Stimulated activated CD8-positive, alpha-beta memory T cell treated with anti-CD3 and anti-CD28 coated beads, Interleukin-7, amount 100 ng/mL, for 1 hour (primary cell): ENCODE data around the gene SART3.
A peak's percentile ranks its signal among the peaks of the same experiment; 100 is the strongest.
"Not testable (repeated sequence)": the region's sequence is repeated elsewhere in the genome, so short reads cannot be mapped to it uniquely, and the experiment has no call there.

ENCODE experiments used
- DNase-seq, 2 donors: peaks; one replicate each; pipeline ENCODE4 v3.0.0-alpha.2; 2020; ENCODE audit warnings: low read depth in 2 of 2

SART3 gene

DNA sequence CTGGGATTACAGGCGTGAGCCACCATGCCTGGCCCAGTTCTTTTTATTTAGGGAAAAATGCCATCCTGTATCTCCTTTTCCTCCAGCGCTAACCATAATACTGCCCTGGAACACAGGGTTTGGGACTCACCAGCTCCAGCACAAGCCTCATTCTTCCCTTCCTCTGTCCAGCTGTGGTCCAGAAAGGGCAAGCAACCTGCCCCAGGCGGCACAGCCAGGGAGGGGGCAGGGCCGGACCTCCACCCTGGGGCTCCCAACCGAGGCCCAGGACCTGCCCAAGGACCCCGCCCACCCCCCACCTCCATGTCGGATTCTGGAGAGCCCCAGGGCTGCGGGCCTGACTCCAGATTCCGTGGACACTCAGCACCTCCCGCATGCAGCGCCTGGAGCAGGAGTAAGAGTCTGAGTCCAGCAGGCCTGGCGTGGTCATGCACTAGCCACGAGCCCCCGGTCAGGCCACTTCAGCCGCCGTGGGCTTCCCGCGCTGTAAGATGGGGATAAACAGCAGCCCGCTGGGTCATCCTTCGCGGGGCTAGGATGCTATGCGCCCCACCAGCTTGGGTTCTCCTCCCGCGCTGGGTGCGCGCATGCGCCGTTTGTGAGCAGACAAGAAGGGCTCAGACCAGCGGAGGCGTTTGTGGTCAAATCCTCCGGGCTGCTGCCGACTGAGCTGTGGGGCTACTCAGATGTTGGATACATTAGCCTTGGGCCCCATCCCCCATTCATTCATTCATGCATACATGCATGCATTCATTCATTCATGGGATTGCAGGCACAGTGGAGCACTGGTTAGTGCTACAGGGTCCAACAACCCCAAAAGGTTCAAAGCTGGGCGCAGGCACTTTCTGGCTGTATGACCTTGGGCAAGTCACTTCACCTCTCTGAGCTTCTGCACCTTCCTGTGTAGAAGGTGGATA is 20.6 kb upstream of the SART3 start:
- DNase-seq, result no peak

DNA sequence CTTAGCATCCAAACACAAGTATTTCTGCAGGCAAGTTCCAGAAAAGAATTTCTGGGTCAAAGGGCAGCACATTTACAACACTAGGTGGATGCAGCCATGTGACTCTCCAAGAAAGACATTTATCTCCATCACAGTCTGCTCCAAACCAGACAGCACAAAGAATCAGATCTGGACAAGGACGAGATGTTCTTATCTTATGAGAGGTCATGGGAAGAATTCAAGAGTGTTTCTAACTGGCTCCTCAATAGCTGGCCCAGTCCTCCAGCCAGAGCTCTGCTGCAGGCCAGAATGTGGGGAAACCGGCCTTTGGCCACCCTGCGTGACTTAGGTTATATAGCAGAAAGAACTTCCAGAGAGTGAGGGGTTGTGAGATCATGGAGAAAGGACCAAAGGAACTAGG is 19.6 kb upstream of the SART3 start:
- DNase-seq, result no peak

DNA sequence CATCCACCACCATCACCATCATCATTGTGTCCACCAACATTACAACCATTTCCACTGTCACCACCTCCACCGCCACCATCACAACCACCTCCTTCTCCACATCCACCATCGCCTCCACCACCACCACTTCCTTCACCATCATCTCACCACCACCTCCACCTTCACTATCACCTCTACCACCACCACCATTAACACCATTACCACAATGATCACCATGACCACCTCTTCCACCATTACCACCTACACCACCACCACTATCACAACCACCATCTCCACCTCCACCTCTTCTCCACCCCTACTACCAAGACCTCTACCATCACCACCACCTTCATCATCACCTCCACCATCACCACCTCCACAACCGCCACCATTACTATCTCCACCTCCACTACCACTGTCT is 17.8 kb upstream of the SART3 start:
- no peak for DNase-seq

DNA sequence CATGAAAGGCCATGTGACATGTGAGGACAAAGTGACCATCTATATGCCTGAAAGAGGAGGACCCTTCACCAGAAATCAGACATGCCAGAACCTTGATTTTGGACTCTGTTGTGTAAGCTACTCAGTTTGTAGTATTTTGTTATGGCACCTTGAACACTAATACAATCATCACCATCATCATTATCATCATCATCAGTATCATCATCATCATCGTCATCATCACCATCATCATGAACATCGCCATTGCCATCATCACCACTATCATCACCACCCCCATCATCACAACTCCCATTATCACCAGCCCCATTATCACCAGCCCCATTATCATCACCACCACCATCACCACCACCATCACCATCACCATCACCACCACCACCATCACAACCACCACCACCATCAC is 17.3 kb upstream of the SART3 start:
- DNase-seq, result no peak

DNA sequence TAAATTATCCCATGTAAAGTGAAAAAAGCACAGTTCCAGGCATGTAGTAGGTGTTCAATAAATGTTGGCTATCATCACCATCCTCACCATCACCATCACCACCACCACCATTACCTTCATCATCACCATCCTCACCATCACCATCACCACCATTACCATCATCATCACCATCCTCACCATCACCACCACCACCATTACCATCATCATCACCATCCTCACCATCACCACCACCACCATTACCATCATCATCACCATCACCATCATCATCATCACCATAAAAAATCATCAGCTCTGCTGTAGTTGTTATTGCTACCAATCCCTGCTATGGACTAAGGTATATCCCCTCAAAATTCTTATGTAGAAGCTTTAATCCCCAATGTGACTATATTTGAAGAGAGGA is 16.5 kb upstream of the SART3 start:
- DNase-seq, result no peak

DNA sequence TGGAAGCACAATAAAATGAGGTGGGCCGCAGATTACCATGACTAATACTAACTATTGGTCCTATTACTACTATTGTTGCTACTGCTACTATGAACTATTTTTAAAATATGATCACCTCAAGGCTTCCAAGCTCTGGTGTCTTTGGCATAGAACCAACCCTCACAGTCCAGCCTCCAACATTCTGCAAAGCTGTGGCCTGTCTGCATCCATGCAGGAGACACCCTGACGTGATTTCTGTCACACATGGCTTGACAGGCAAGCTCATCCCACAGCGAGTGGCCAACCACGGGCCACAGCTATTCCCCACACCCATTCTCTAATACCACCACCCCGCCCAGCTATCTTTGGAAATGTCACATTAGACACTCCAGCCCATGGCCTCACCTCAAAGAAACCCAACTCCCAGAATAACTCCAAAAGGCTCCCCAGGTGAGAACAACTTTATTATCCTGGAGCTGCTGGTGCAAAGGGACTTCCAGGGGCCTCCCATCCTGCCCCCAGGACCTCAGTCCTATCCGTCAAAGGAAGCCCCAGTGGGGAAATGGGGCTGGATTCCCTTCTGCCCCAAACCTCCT is 15.8 kb upstream of the SART3 start:
- DNase-seq, result no peak

DNA sequence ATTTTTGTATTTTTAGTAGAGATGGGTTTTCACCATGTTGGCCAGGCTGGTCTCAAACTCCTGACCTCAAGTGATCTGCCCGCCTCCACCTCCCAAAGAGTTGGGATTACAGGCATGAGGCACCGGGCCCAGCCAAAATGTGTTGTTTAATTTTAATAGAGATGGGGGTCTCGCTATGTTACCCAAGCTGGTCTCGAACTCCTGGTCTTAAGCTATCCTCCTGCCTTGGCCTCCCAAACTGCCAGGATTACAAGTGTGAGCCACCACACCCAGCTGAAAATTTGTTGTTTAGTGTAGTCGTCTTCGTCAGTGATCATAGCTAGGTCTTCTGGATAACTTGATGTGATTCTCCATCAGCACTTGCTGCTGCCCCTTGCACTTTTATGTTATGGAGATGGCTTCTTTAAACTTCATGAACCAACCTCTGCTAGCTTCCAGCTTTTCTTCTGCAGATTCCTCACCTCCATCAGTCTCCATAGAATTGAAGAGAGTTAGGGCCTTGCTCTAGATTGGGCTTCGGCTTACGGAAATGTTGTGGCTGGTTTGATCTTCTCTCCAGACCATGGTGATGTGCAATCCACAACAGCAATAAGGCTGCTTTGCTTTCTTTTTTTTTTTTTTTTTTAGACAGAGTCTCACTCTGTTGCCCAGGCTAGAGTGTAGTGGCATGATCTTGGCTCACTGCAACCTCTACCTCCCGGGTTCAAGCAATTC is 14.4 kb upstream of the SART3 start:
- DNase-seq, result no peak

DNA sequence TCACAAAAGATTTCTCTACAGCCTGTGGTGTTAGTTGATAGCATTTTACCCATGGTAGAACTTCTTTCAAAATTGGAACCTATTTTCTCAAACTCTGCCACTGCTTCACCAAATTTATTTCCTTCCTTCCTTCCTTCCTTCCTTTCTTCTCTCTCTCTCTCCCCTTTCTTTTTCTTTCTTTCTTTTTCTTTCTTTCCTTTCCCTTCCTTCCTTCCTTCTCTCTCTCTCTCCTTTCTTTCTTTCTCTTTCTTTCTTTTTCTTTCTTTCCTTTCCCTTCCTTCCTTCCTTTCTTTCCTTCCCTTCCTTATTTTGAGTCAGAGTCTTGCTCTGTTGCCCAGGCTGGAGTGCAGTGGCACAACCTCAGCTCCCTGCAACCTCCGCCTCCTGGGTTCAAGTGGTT is 13.3 kb upstream of the SART3 start:
- DNase-seq, result not testable (repeated sequence)

DNA sequence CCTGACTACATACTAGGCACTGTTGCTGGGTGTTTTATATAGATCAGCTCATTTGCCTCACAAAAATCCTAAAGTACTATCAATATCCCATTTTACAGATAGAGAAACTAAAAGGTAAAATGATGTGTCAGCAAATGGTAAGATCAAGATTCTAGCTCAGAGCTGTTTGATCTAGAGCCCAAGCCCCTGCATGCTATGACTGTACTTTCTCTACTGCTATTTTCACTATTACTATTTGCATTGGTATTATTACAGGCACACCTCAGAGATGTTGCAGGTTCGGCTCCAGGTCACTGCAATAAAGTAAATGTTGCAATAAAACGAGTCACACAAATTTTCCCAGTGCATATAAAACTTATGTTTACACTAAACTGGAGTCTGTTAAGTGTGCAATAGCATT is 12.3 kb upstream of the SART3 start:
- DNase-seq, result no peak

DNA sequence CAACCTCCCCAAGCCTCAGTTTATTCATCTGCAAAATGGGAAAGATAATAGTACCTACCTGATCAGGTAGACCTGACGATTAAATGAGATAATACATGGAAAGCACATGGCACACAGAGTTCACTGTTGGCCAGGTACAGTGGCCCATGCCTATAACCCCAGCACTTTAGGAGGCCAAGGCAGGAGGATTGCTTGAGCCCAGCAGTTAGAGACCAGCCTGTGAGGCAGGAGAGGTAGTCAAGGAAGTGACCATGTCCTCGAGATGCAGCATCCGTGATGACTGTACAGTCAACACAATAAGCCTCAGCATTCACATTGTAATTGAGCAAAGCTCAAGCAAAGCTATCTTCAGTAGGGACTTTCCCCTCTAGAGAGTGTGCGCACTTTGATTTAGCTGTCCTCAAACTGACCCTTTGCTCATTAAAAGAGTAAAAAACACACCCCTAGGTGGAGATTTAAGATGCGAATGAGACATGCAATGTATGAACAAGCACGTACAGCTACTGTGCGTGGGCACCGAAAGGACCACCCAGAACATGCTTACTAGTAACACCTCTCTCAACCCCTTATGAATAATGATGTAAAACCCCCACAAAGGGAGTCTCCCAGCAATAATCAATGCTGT is 11.3 kb upstream of the SART3 start:
- DNase-seq, result no peak

DNA sequence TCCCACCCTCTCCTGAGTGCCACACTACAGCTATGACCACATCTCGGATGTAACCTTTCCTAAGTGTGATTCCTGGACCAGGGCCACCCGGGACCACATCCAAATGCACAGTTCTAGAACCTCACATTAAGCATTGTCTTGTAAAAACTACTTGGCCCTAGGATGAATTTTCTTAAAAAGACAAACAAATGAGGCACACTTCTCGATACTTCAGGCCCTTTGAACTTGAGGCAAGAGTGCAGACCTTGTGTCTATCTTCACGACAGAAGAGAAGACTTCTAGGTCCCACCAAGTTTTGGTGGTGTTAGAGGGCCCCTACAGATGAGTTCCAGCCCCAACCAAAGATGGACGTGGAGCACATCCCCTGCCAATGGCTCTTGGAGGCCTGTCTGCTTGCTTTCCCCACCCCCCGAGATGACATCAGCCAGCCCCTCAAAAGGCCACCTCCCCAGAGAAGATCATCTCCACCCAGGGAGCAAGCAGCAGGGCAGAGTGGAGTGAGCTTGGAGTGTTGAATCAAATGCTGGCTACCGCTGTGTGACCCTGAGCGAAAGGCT is 10.7 kb upstream of the SART3 start:
- no peak for DNase-seq

DNA sequence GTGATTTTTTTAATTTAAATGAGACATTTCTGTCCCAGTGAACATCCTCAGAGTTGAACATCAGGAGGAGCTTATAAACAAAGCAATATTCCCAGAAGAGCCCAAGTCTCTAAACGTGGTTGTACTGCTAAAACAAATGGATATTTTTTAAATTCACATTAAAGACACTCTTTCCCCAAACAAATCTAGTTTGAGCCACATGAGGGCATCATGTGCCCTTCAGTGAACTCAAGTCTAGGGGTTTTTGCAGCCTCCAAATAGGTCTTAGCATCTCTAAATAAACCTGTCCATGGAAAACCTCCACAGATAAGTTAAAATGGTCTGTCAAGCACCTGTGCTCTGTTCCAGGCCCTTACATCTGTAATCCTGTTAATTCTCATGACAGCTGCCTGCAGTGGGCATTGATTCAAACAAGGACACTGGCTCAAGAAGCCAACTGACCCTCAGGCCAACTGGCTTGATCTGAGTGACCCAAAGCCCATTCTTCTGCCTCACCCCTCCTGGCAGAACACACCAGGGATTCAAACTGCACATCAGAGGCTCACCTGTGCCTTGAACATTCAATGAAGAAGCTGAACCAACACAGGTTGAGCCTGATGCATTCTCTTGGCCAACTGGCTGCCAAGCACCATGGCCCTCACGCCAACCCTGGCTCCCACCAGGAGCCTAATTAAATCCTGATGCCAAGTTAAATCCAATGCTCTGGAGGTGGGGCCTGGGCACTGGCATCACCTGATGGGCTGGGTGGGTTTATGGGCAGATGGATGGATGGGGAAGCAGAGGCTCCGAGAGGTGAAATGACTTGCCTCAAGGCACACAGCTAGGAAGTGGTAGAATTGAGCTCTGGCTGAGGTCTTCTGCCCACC is 10.0 kb upstream of the SART3 start:
- DNase-seq, result no peak

DNA sequence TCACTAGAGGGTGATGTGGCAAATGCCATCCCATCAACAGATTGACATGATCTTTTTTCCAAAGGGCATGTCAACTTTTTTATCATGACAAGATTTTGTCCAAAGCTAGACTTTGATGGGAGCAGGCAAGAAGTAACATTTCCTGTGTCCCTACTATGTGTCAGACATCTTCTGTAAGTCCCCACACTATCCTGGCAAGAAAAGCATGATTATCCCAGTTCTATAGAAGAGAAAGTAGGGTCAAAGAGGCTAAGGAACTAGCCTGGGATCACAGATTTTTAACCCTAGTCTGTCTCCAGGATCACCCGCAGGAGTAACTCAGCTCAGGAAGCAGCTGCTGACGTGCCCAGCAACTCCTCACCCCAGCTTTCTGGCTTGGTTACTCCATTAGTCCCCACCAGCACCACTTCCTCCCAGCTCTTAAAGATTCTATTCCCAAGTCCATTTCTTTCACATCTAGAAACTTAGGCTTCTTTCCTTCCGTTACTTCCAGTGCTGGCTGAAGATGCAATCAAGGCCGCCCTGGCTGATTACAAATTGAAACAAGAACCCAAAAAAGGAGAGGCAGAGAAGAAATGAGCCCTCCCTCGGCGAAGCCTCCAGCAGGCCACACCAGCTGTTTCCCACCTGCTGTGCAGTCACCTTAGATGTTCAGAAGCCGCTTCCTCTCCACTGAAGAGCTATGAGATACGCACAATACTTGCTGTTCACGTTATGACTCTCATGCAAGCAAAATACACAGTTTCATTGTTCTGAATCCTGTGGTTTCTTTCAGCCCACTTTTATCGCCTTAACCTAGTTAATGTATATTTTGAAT is 7.6 kb upstream of the SART3 start:
- peak in 1 of 2 donors; percentile 14 for DNase-seq

DNA sequence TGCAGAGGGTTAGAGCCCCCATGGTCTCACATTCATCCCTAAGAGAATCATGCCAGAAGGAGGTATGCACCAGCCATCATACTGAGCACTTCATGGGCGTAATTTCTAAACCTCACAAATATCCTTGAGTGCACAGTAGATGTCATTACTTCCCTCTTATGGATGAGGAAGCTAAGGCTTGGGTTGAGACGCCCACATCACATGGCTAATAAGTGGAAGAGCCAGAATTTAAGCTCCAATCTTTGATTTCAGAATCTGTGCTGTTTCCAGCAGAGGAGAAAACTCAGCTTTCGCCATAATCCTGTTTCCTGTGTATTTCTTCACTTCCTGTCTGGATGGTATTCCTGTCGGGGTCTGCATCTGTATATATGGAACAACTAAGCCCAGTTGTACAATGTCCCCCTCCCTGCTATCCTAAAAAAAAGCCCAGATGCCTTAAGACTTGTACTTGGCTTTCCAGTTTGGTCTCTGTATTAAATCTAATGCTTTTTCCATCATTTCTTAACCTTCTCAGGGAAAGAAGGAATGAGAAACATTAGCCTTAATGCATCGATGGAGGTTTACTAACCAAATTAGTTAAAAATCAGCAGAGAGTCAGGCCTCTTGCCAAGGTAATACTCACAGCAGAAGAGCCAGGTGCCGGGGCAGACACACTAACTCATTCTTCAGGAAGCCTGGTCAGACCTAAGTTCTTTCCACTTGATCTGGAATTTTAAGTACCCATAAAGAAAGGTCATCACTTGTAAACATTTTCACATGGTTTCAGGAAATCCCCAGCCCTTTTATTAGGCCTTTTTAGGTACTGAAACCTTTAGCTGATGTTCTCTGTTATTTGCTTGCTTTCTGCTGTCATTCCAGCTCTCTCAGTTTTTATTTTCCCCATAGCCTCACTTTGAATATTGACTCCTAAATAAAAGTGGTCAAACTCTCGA is 6.7 kb upstream of the SART3 start:
- DNase-seq, result no peak

DNA sequence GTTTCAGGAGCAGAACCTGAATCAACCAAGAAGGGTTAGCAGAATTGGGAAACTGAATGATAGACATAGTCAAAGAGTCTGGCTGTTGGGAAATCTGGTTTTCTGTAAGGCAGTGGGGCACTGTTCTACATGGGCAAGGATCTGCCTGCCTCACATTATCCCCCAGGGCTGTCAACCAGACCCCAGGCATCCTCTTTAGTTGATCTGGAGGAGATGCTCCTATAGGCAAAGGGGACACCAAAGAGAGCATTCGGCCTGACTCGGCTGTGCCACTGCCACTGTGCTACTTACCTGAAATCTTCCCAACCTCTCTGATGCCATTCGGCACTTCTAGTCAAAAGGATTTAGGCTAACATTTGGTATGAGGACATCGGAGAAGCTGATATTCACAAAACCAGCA is 5.5 kb upstream of the SART3 start:
- DNase-seq, result no peak

DNA sequence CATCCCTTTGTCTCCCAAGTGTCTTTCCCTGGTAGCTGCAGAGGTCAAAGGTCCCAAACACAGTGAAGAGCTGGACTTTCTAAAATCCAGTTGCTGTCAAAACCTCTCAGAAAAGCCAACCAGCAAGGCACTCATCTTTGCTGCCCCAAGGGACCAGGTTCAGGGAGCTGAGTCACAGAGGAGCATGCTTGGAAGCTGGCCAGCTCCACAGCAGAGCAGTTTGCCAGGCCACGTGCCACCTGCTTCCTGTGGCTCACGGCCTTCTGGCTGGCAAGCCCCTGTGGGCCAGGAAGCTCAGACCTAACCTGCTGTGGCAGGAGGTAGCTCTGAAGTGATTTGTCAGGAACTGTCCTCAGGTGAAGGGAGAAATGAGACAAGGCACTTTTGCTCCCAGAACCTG is 5.0 kb upstream of the SART3 start:
- DNase-seq, result peak; percentile 17 to 31

DNA sequence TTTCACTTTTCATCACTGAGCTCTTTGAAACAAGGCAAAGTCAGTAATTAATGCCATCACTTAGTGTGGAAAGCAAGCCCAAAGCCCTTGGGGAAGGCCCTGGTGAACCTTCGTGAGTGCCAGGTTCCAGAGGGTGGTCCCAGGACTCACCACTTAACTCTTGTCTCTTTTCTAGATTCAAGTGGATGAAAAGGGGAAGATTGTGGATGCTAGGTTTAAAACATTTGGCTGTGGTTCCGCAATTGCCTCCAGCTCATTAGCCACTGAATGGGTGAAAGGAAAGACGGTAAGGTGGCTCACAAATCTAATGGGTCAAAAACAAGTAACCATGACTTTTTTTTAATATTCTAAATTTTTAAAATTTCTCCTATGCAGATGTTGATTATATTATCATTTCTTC is 4.2 kb upstream of the SART3 start:
- no peak for DNase-seq

DNA sequence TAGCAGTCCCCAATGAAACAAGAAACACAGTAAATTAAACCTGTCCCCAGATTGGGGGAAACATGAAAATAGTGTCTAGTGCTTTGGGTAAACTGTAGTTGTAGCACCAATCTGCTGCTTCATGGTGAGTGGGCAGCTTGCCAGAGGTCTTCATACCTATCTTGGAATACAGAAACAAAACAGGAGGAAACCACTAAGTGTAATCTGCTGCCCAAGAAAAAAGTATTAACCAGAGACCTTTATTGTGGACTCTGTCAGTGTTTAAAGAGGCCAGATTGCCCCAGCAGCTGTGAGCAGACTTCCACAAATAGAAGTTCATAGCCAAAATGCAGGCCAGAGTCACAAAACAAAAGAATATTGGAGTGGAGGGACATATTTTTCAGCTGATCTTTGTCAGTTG is 3.8 kb upstream of the SART3 start:
- DNase-seq, result no peak

DNA sequence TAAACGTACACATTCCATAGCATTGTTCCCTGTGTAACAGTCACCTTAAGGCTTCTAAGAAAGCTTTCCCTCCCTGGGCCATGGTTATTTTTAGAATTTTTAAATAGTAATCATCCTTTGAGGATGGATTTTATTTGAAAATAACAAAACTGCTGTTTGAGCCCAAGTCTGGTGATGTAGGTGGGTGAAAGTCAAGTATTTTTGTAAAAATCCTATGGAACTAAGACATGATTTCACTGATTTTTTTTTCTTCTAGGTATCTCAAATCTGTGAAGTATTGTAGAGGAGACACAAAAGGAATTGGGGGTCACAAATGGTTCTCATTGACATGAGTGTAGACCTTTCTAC is 2.8 kb upstream of the SART3 start:
- DNase-seq, result no peak
